ENCODE measurements around the gene PCBD1. TPM values are rescaled to one million over a fixed set of nuclear protein-coding genes. Genes with fewer than 3 reads are reported as not detected.

The PCBD1 gene
- total RNA-seq, 1 experiment from 2014 or later = 39.7 TPM

GRCh38 chr10:70838270-70838805, 50.0 kb downstream of the PCBD1 start:
- no peaks in the 10 kb centered on the region for H3K23me2 ChIP-seq (ENCODE audit: insufficient read length, low read depth, low read length, poor library complexity, severe bottlenecking)
- H2AK5ac ChIP-seq (ENCODE audit: insufficient read length, low read length) = no peak overlapping the region
- no peak overlapping the region for H3K18ac ChIP-seq (ENCODE audit: insufficient read length, low read depth, low read length)
- no peaks in the 10 kb centered on the region for H4K20me1 ChIP-seq (ENCODE audit: control insufficient read depth, insufficient read depth, insufficient read length)
- no peak overlapping the region for H2BK12ac ChIP-seq (ENCODE audit: insufficient read length, low read depth, low read length)
- no peak overlapping the region for H3K23ac ChIP-seq (ENCODE audit: insufficient read length, low read depth, low read length)
- no peak overlapping the region for H2BK15ac ChIP-seq (ENCODE audit: low read depth, low read length)
- H4K8ac ChIP-seq (replicated peaks; ENCODE audit: insufficient read length, low read depth, low read length) = no peak overlapping the region
- no peaks in the 10 kb centered on the region for H3K27me3 Mint-ChIP-seq (ENCODE audit: low read depth)
- H4K91ac ChIP-seq (ENCODE audit: insufficient read length, low read depth, low read length) = no peak overlapping the region
- no peak for DNase-seq
- no peak overlapping the region for H3K14ac ChIP-seq (ENCODE audit: insufficient read depth, low read length)
- no peak overlapping the region for H3K4ac ChIP-seq (ENCODE audit: low read depth, low read length)
- H3K4me2 ChIP-seq (ENCODE audit: insufficient read depth, insufficient read length, low read length) = no peak overlapping the region
- H3K36me3 Mint-ChIP-seq (ENCODE audit: insufficient read depth in 1 of 3, low read depth in 3 of 3) = peaks cover 13 to 30% (median 22%) of the 10 kb centered on the region in 3 experiments; a peak in 6 of 7 replicates
- no peak overlapping the region for H4K5ac ChIP-seq (ENCODE audit: insufficient read length, low read depth, low read length)
- no peak overlapping the region for H3K56ac ChIP-seq (ENCODE audit: insufficient read length, low read depth, low read length)
- H3K9me3 ChIP-seq (ENCODE audit: control insufficient read depth, low read depth, low read length) = no peaks in the 10 kb centered on the region
- H3K9me3 Mint-ChIP-seq = peaks cover 0 to 3% of the 10 kb centered on the region in 2 experiments; a peak in 3 of 5 replicates
- H3K27me3 ChIP-seq (ENCODE audit: insufficient read depth, low read length) = no peaks in the 10 kb centered on the region
- no peaks in the 10 kb centered on the region for H3K4me1 ChIP-seq (ENCODE audit: insufficient read depth, low read length)
- H2BK5ac ChIP-seq (ENCODE audit: insufficient read length, low read length) = no peak overlapping the region
- no peak overlapping the region for H2BK120ac ChIP-seq (ENCODE audit: low read depth, low read length, poor library complexity, severe bottlenecking)
- no peak overlapping the region for H3T11ph ChIP-seq (ENCODE audit: low read length)
- H3K27ac ChIP-seq (ENCODE audit: insufficient read length, low read depth, low read length) = no peak overlapping the region
- no peak overlapping the region for H3K4me3 Mint-ChIP-seq
- no peak overlapping the region for H2AFZ ChIP-seq (ENCODE audit: low read length)
- H3K9ac ChIP-seq (ENCODE audit: extremely low read depth, insufficient read length, low read length) = no peak overlapping the region
- H3K27ac Mint-ChIP-seq = no peak overlapping the region
- peaks cover 6% of the 10 kb centered on the region; the same call in 1 of the 2 replicates for H3K79me2 ChIP-seq (ENCODE audit: insufficient read depth, low read length)
- no peak for TF ChIP-seq CTCF (conservative IDR thresholded peaks at IDR 0.05)
- no peaks in the 10 kb centered on the region for H3K79me1 ChIP-seq (ENCODE audit: insufficient read depth, low read depth, low read length, poor library complexity, severe bottlenecking)
- no peak overlapping the region for H2BK20ac ChIP-seq (ENCODE audit: low read depth, low read length, poor library complexity, severe bottlenecking)
- no peaks in the 10 kb centered on the region for H3K4me1 Mint-ChIP-seq
- no CpG with 5 or more reads among the region's 4 CpGs for WGBS (ENCODE audit: extremely low coverage, insufficient read length, low lambda C conversion rate)

Data from H9 (cell line).